H1 (cell line): Measurements from ENCODE around the gene GYPA. TPM values are rescaled to one million over a fixed set of nuclear protein-coding genes. Genes with fewer than 3 reads are reported as not detected.
"Not testable (repeated sequence)": the region's sequence is repeated elsewhere in the genome, so short reads cannot be mapped to it uniquely, and the experiment has no call there.

Source experiments
- CTCF ChIA-PET: fragments of 300-600 bp; sonication (Branson Sonifier 250); formaldehyde crosslinking; loops from one replicate; lab custom pipeline; 2021; ENCODE audit not compliant: partially characterized antibody; lab: Charles Lee
- POLR2A ChIA-PET: fragments of 300-600 bp; sonication (Branson Sonifier 250); formaldehyde crosslinking; loops from one replicate; lab custom pipeline; 2021; ENCODE audit warnings: inconsistent platforms; ENCODE audit not compliant: partially characterized antibody; lab: Charles Lee
- DNase-seq, 2 experiments: peaks; one replicate each; pipeline versions ENCODE4 v3.0.0 to v3.0.0-alpha.2; 2010 to 2022; ENCODE audit warnings: low spot score in 2 of 2, low read depth in 1 of 2, mixed read lengths in 1 of 2
- FAIRE-seq: peaks from 2 replicates; lab custom pipeline; 2011; peaks lifted over from hg19 to GRCh38; lab: Jason Lieb, UNC
- H2AFZ ChIP-seq: 2 replicates; pipeline ENCODE4 v1.8.1; 2012; ENCODE audit warnings: low read length, inconsistent platforms
- H2AK5ac ChIP-seq: 2 replicates; pipeline ENCODE4 v1.6.1; 2013; ENCODE audit warnings: low read depth, low read length
- H2BK120ac ChIP-seq: replicated peaks from 2 replicates; pipeline ENCODE3; 2013; ENCODE audit warnings: low read depth, low read length, inconsistent platforms
- H2BK12ac ChIP-seq: 2 replicates; pipeline ENCODE4 v1.6.1; 2013; ENCODE audit warnings: low read depth, low read length
- H2BK15ac ChIP-seq: 2 replicates; pipeline ENCODE4 v1.6.1; 2013; ENCODE audit warnings: low read length
- H2BK20ac ChIP-seq: 2 replicates; pipeline ENCODE4 v1.6.1; 2013; ENCODE audit warnings: low read length
- H2BK5ac ChIP-seq: 2 replicates; pipeline ENCODE4 v1.6.1; 2013; ENCODE audit warnings: low read depth, low read length
- H3K14ac ChIP-seq: 2 replicates; pipeline ENCODE4 v1.6.1; 2013; ENCODE audit warnings: inconsistent platforms; ENCODE audit not compliant: insufficient read length
- H3K18ac ChIP-seq: 2 replicates; pipeline ENCODE4 v1.6.1; 2013; ENCODE audit warnings: low read length; ENCODE audit errors: extremely low read depth
- H3K23ac ChIP-seq: 2 replicates; pipeline ENCODE4 v1.6.1; 2013; ENCODE audit warnings: inconsistent platforms; ENCODE audit not compliant: insufficient read length
- H3K23me2 ChIP-seq: 2 replicates; pipeline ENCODE4 v1.6.1; 2013; ENCODE audit warnings: low read depth, low read length
- H3K27ac ChIP-seq: 2 replicates; pipeline ENCODE4 v1.6.1; 2011; ENCODE audit warnings: low read depth, low read length, inconsistent platforms
- H3K27me3 ChIP-seq, 4 experiments: replicated peaks in 1 of 4; 1 replicate in 1 of 4; 2 replicates in 3 of 4; pipeline versions ENCODE4 v1.6.1 to v1.8.1; 2011 to 2013; ENCODE audit warnings: low read length in 3 of 4, mild to moderate bottlenecking in 3 of 4, inconsistent platforms in 2 of 4, mixed read lengths in 2 of 4, moderate library complexity in 1 of 4; ENCODE audit not compliant: control insufficient read depth in 3 of 4, insufficient read depth in 3 of 4; ENCODE audit errors: extremely low read depth in 1 of 4
- H3K36me3 ChIP-seq, 4 experiments: 2 replicates each; pipeline versions ENCODE4 v1.6.1 to v1.8.1; 2011 to 2013; ENCODE audit warnings: mild to moderate bottlenecking in 4 of 4, low read length in 3 of 4, moderate library complexity in 2 of 4, control low read depth in 1 of 4, inconsistent platforms in 1 of 4; ENCODE audit not compliant: insufficient read depth in 4 of 4, control insufficient read depth in 2 of 4
- H3K4ac ChIP-seq: replicated peaks from 2 replicates; pipeline ENCODE3; 2013; ENCODE audit warnings: low read length, low read depth, mixed read lengths, inconsistent platforms; ENCODE audit not compliant: insufficient read length
- H3K4me1 ChIP-seq, 4 experiments: replicated peaks in 1 of 4; 1 replicate in 1 of 4; 2 replicates in 3 of 4; pipeline versions ENCODE4 v1.6.1 to v1.8.1; 2011 to 2013; ENCODE audit warnings: low read length in 3 of 4, inconsistent platforms in 2 of 4, mixed read lengths in 1 of 4; ENCODE audit not compliant: insufficient read depth in 4 of 4, control insufficient read depth in 3 of 4
- H3K4me2 ChIP-seq, 2 experiments: 2 replicates each; pipeline versions ENCODE4 v1.6.1 to v1.8.1; 2011 to 2013; ENCODE audit warnings: low read depth in 2 of 2, low read length in 2 of 2, control low read depth in 1 of 2, inconsistent platforms in 1 of 2, mild to moderate bottlenecking in 1 of 2; ENCODE audit not compliant: insufficient read depth in 1 of 2
- H3K4me3 ChIP-seq, 4 experiments: fragments of 200-600, 300-600 bp in 1 of 4; sonication (generic), shearing (Covaris generic), sonication (Bioruptor Twin) in 1 of 4; 2 replicates each; pipeline versions ENCODE4 v1.5.1 to v1.8.1; 2011 to 2016; ENCODE audit warnings: low read length in 4 of 4, low read depth in 3 of 4, control low read depth in 2 of 4, inconsistent platforms in 2 of 4, mild to moderate bottlenecking in 2 of 4, mixed read lengths in 1 of 4, moderate library complexity in 1 of 4; ENCODE audit not compliant: insufficient read depth in 2 of 4; ENCODE audit errors: extremely low read depth in 1 of 4
- H3K56ac ChIP-seq: replicated peaks from 2 replicates; pipeline ENCODE3; 2013; ENCODE audit warnings: low read depth, mild to moderate bottlenecking, mixed read lengths, low read length, inconsistent platforms; ENCODE audit not compliant: insufficient read length
- H3K79me1 ChIP-seq: 2 replicates; pipeline ENCODE4 v1.6.1; 2013; ENCODE audit warnings: low read depth, low read length, control low read depth
- H3K79me2 ChIP-seq, 2 experiments: 2 replicates each; pipeline versions ENCODE4 v1.6.1 to v1.8.1; 2012 to 2013; ENCODE audit warnings: low read length in 2 of 2, mild to moderate bottlenecking in 2 of 2, inconsistent platforms in 1 of 2; ENCODE audit not compliant: insufficient read depth in 2 of 2, control insufficient read depth in 1 of 2
- H3K9ac ChIP-seq, 4 experiments: replicated peaks in 1 of 4; 1 replicate in 1 of 4; 2 replicates in 3 of 4; pipeline versions ENCODE4 v1.6.1 to v1.8.1; 2011 to 2013; ENCODE audit warnings: low read depth in 3 of 4, low read length in 3 of 4, control low read depth in 2 of 4, mild to moderate bottlenecking in 2 of 4, moderate library complexity in 2 of 4, inconsistent platforms in 1 of 4; ENCODE audit errors: extremely low read depth in 1 of 4
- H3K9me3 ChIP-seq, 2 experiments: 2 replicates each; pipeline versions ENCODE4 v1.6.1 to v1.8.1; 2012 to 2013; ENCODE audit warnings: mild to moderate bottlenecking in 2 of 2, moderate library complexity in 2 of 2, control low read depth in 1 of 2, inconsistent platforms in 1 of 2, low read depth in 1 of 2, low read length in 1 of 2, mixed read lengths in 1 of 2; ENCODE audit not compliant: insufficient read depth in 2 of 2
- H4K20me1 ChIP-seq, 2 experiments: replicated peaks in 1 of 2; 2 replicates each; pipeline versions ENCODE3 to v1.8.1; 2011 to 2013; ENCODE audit warnings: inconsistent platforms in 2 of 2, low read length in 2 of 2, mild to moderate bottlenecking in 1 of 2; ENCODE audit not compliant: insufficient read depth in 2 of 2, control insufficient read depth in 1 of 2
- H4K5ac ChIP-seq: 2 replicates; pipeline ENCODE4 v1.6.1; 2013; ENCODE audit warnings: low read length, low read depth, mixed read lengths, inconsistent platforms; ENCODE audit not compliant: insufficient read length
- H4K8ac ChIP-seq: 2 replicates; pipeline ENCODE4 v1.8.0; 2013; ENCODE audit warnings: mild to moderate bottlenecking, moderate library complexity, low read length, inconsistent platforms; ENCODE audit not compliant: insufficient read depth; ENCODE audit errors: extremely low read depth
- H4K91ac ChIP-seq: replicated peaks from 2 replicates; pipeline ENCODE3; 2013; ENCODE audit warnings: low read length, mixed read lengths, inconsistent platforms; ENCODE audit not compliant: insufficient read length
- WGBS, 2 experiments: shearing (Covaris generic) in 1 of 2; methylation state at CpG; one replicate each; pipeline versions ENCODE4 v1.1.6 to v1.1.7; 2013 to 2015; ENCODE audit warnings: low lambda C conversion rate in 2 of 2, mixed read lengths in 2 of 2, inconsistent platforms in 1 of 2, low coverage in 1 of 2, missing lambda C conversion rate in 1 of 2; ENCODE audit not compliant: insufficient replicate concordance in 2 of 2, insufficient coverage in 1 of 2, insufficient read length in 1 of 2; ENCODE audit errors: extremely low coverage in 1 of 2, missing lambda C conversion rate in 1 of 2; 5-methylcytosine and 5-hydroxymethylcytosine counted together
- polyA plus RNA-seq, 7 experiments: library from polyadenylated mRNA; depleted of rRNA in 3 of 7; stranded (reverse) in 5 of 7; unstranded in 2 of 7; fragments of >200 nt in 5 of 7; fragments of 200-250 nt in 2 of 7; gene quantifications; 1 replicate in 5 of 7; 2 replicates in 1 of 7; 4 replicates in 1 of 7; pipeline versions ENCODE4 v1.2.1 to v1.2.3, GENCODE V29; 2011 to 2013; ENCODE audit warnings: missing spikeins in 2 of 7, mixed read lengths in 2 of 7
- total RNA-seq: library from RNA; stranded (reverse); fragmentation: NEBNext Ultra II Directional; extraction: Animal tissue kit (Norgen Biotek cat#: 25700); gene quantifications from 2 replicates; pipeline ENCODE4 v1.2.1, GENCODE V29; 2021

GYPA gene
- total and polyA plus RNA-seq, 2 of the 8 experiments (the other 6 are each of a cell fraction or from before 2014, with no cell fraction given), result not detected

GRCh38 chr4:144060234-144060859 is 80.2 kb downstream of the GYPA start:
- DNase-seq, H3K9me3 ChIP-seq, H3K23ac ChIP-seq, H4K91ac ChIP-seq, H2AK5ac ChIP-seq, H3K23me2 ChIP-seq, H3K36me3 ChIP-seq, H2BK15ac ChIP-seq, H3K18ac ChIP-seq, H3K79me1 ChIP-seq, H3K27ac ChIP-seq, H2BK12ac ChIP-seq, H3K4ac ChIP-seq, H2AFZ ChIP-seq, POLR2A ChIA-PET, H3K79me2 ChIP-seq, H3K4me3 ChIP-seq, H2BK120ac ChIP-seq, H3K14ac ChIP-seq, H3K9ac ChIP-seq, H2BK20ac ChIP-seq, H2BK5ac ChIP-seq, FAIRE-seq, H4K5ac ChIP-seq, H4K8ac ChIP-seq, H3K4me1 ChIP-seq, H3K27me3 ChIP-seq, H3K4me2 ChIP-seq, H3K56ac ChIP-seq, H4K20me1 ChIP-seq: not testable (repeated sequence)
- CTCF ChIA-PET, result interaction anchor here (1.0 kb wide), 1 partner anchor 30 kb away, joined by 3 read pairs; no protein-coding TSS in a partner anchor
- 83% methylated on average over 3 of the region's 3 CpGs; no CpG with 5 or more reads in 1 of the 2 experiments for WGBS, 2 experiments

Other genes starting within 250 kb of the GYPA start
- gene GYPE, start 235.2 kb downstream of the GYPA start, total RNA-seq, result not detected in 2 replicates
- not detected in 2 replicates for gene GYPE, start 235.2 kb downstream of the GYPA start, polyA plus RNA-seq (2011; rRNA removed)
- not detected in 2 replicates for gene GYPB, start 121.3 kb downstream of the GYPA start, total RNA-seq
- gene GYPB, start 121.3 kb downstream of the GYPA start, polyA plus RNA-seq (2011; rRNA removed), result not detected in 2 replicates